GM18511 (cell line): ENCODE data around the gene NUP62.

Experiments used
- ATAC-seq: cut with Tn5 transposase; IDR thresholded peaks from one replicate; pipeline ENCODE4 v1.9.1; 2021; ENCODE audit warnings: mild to moderate bottlenecking, moderate library complexity; ENCODE audit not compliant: unreplicated experiment

The NUP62 gene

GRCh38 chr19:49882643-49883042, 46.7 kb downstream of the NUP62 start:
- ATAC-seq, result no peak

GRCh38 chr19:49881672-49882394, 47.5 kb downstream of the NUP62 start:
- ATAC-seq, result no peak

GRCh38 chr19:49881186-49881585, 48.1 kb downstream of the NUP62 start:
- no peak for ATAC-seq

GRCh38 chr19:49880162-49880869, 49.0 kb downstream of the NUP62 start:
- ATAC-seq, result no peak

- ATAC-seq, result no peak
Measured at GRCh38 chr19:49879243-49879963, 49.9 kb downstream of the NUP62 start.

- ATAC-seq, result no peak
Measured at GRCh38 chr19:49878744-49879070, 50.6 kb downstream of the NUP62 start.

- ATAC-seq, result peak; percentile 55
Measured at GRCh38 chr19:49877879-49878743, 51.2 kb downstream of the NUP62 start.

GRCh38 chr19:49877020-49877878, 52.1 kb downstream of the NUP62 start, which contains the start of the genes AKT1S1 and TBC1D17:
TSS of gene AKT1S1 (minus strand) at chr19:49877355. CDS start at chr19:49873295, 4,060 bp downstream.
TSS of gene TBC1D17 (plus strand) at chr19:49877702. CDS start at chr19:49877724, 22 bp downstream.
- ATAC-seq, result peak; percentile 67

GRCh38 chr19:49876422-49877019, 52.8 kb downstream of the NUP62 start:
- peak; percentile 53 for ATAC-seq

GRCh38 chr19:49875857-49876421, 53.4 kb downstream of the NUP62 start:
- ATAC-seq, result no peak

GRCh38 chr19:49875177-49875576, 54.1 kb downstream of the NUP62 start:
- no peak for ATAC-seq

GRCh38 chr19:49874503-49875157, 54.7 kb downstream of the NUP62 start:
- ATAC-seq, result no peak

GRCh38 chr19:49873834-49874233, 55.5 kb downstream of the NUP62 start:
- no peak for ATAC-seq

- no peak for ATAC-seq
Measured at GRCh38 chr19:49873129-49873521, 56.2 kb downstream of the NUP62 start.

- ATAC-seq, result no peak
Measured at GRCh38 chr19:49872245-49873128, 56.8 kb downstream of the NUP62 start.

GRCh38 chr19:49871349-49871985, 57.8 kb downstream of the NUP62 start:
- no peak for ATAC-seq

- ATAC-seq, result no peak
Measured at GRCh38 chr19:49870309-49870901, 58.9 kb downstream of the NUP62 start.
